Smooth muscle cell (in vitro differentiated cells): ENCODE results near the gene SLC1A2. TPM values are rescaled to one million over a fixed set of nuclear protein-coding genes. Genes with fewer than 3 reads are reported as not detected.

Experiments used
- DNase-seq: peaks from one replicate; lab custom pipeline; 2025; ENCODE audit not compliant: unreplicated experiment; lab: John Stamatoyannopoulos, UW
- H2AFZ ChIP-seq: fragments of 200-600 bp; sonication (generic); 2 replicates; pipeline ENCODE4 v1.6.0; 2016; ENCODE audit warnings: antibody characterized with exemption, low read depth, mild to moderate bottlenecking
- H3F3A ChIP-seq: fragments of 200-600 bp; sonication (generic); 2 replicates; pipeline ENCODE4 v1.6.0; 2017; ENCODE audit warnings: antibody characterized with exemption, low read depth
- H3K27ac ChIP-seq: fragments of 200-600 bp; sonication (generic); 2 replicates; pipeline ENCODE4 v1.5.1; 2016; ENCODE audit warnings: low read depth, mild to moderate bottlenecking
- H3K27me3 ChIP-seq: fragments of 200-600 bp; sonication (generic); 2 replicates; pipeline ENCODE4 v1.6.1; 2016; ENCODE audit warnings: low read depth, mild to moderate bottlenecking
- H3K36me3 ChIP-seq: fragments of 200-600 bp; sonication (generic); 2 replicates; pipeline ENCODE4 v1.5.1; 2016; ENCODE audit warnings: low read depth
- H3K4me1 ChIP-seq: fragments of 200-600 bp; sonication (generic); 2 replicates; pipeline ENCODE4 v1.5.1; 2016; ENCODE audit warnings: low read depth
- H3K4me2 ChIP-seq: fragments of 200-600 bp; sonication (generic); 2 replicates; pipeline ENCODE4 v1.6.0; 2016; ENCODE audit warnings: mild to moderate bottlenecking
- H3K4me3 ChIP-seq: fragments of 200-600 bp; sonication (generic); 2 replicates; pipeline ENCODE4 v1.5.1; 2016; ENCODE audit warnings: mild to moderate bottlenecking
- H3K79me2 ChIP-seq: fragments of 200-600 bp; sonication (generic); 2 replicates; pipeline ENCODE4 v1.6.0; 2016; ENCODE audit warnings: low read depth, mild to moderate bottlenecking
- H3K9ac ChIP-seq: fragments of 200-600 bp; sonication (generic); 2 replicates; pipeline ENCODE4 v1.6.0; 2016; ENCODE audit warnings: low read depth
- H3K9me3 ChIP-seq: fragments of 200-600 bp; sonication (generic); replicated peaks from 2 replicates; pipeline ENCODE4 v1.5.1; 2016; ENCODE audit warnings: low read depth
- H4K20me1 ChIP-seq: fragments of 200-600 bp; sonication (generic); 2 replicates; pipeline ENCODE4 v1.6.0; 2016; ENCODE audit warnings: low read depth
- CTCF ChIP-seq: fragments of 200-600 bp; sonication (generic); IDR thresholded peaks from 2 replicates; pipeline ENCODE4 v1.5.1; 2017; ENCODE audit warnings: borderline replicate concordance, mild to moderate bottlenecking, antibody characterized with exemption; ENCODE audit not compliant: insufficient read depth, poor library complexity, severe bottlenecking
- WGBS: methylation state at CpG from one replicate; pipeline ENCODE4 v1.1.7; 2016; ENCODE audit warnings: low lambda C conversion rate; 5-methylcytosine and 5-hydroxymethylcytosine counted together
- polyA plus RNA-seq: library from polyadenylated mRNA; unstranded; fragments of >200 nt; fragmentation: Nextera tagmentation; extraction: Ambion mirVana; gene quantifications from 2 replicates; pipeline ENCODE4 v1.2.1, GENCODE V29; 2016
- total RNA-seq: library from RNA; depleted of rRNA; stranded (reverse); fragments of >200 nt; gene quantifications from 2 replicates; pipeline ENCODE4 v1.2.3, GENCODE V29; 2014

Gene SLC1A2
- total and polyA plus RNA-seq, 2 experiments from 2014 or later, result 3.6 TPM; not detected in 1

GRCh38 chr11:35281169-35281688, 138.1 kb downstream of the SLC1A2 start:
- Histone ChIP-seq H3K4me3 (no peak overlapping the region), H3K79me2 (no peaks in the 10 kb centered on the region), H3K4me1 (peaks cover 5% of the 10 kb centered on the region), H3F3A (no peaks in the 10 kb centered on the region), H3K9me3 (no peaks in the 10 kb centered on the region), H3K4me2 (peak overlapping the region; percentile 62), H3K27me3 (no peaks in the 10 kb centered on the region), H3K36me3 (no peaks in the 10 kb centered on the region), H4K20me1 (no peaks in the 10 kb centered on the region), H3K9ac (peak overlapping the region; percentile 44), H2AFZ (no peak overlapping the region), H3K27ac (peak overlapping the region; percentile 87)
- DNase-seq, result no peak
- 27% methylated on average over 5 of the region's 5 CpGs for WGBS
- TF ChIP-seq CTCF, result no peak

- H2AFZ ChIP-seq, result no peak overlapping the region
- no peak overlapping the region for H3K4me2 ChIP-seq
- peak overlapping the region; percentile 87 for H3K27ac ChIP-seq
- H3K4me1 ChIP-seq, result peaks cover 5% of the 10 kb centered on the region
- DNase-seq, result no peak
- WGBS, result 87% methylated on average over 7 of the region's 7 CpGs
- H3K79me2 ChIP-seq, result no peaks in the 10 kb centered on the region
- no peaks in the 10 kb centered on the region for H3F3A ChIP-seq
- H3K36me3 ChIP-seq, result no peaks in the 10 kb centered on the region
- H3K27me3 ChIP-seq, result no peaks in the 10 kb centered on the region
- no peaks in the 10 kb centered on the region for H4K20me1 ChIP-seq
- H3K9me3 ChIP-seq, result no peaks in the 10 kb centered on the region
- no peak for TF ChIP-seq CTCF
- H3K4me3 ChIP-seq, result no peak overlapping the region
- no peak overlapping the region for H3K9ac ChIP-seq
Measured at GRCh38 chr11:35280727-35281126, 138.6 kb downstream of the SLC1A2 start.

- Histone ChIP-seq H2AFZ (no peak overlapping the region), H3K79me2 (no peaks in the 10 kb centered on the region), H3F3A (no peaks in the 10 kb centered on the region), H3K9ac (no peak overlapping the region), H3K4me1 (peaks cover 5% of the 10 kb centered on the region), H3K27me3 (no peaks in the 10 kb centered on the region), H3K36me3 (no peaks in the 10 kb centered on the region), H3K4me3 (no peak overlapping the region), H3K27ac (no peak overlapping the region), H3K4me2 (no peak overlapping the region), H3K9me3 (no peaks in the 10 kb centered on the region), H4K20me1 (no peaks in the 10 kb centered on the region)
- 100% methylated on average over 2 of the region's 2 CpGs for WGBS
- DNase-seq, result no peak
- no peak for TF ChIP-seq CTCF
Measured at GRCh38 chr11:35277827-35278226, 141.5 kb downstream of the SLC1A2 start.
